IMR-90 (cell line): ENCODE results near the gene OXLD1. TPM values are rescaled to one million over a fixed set of nuclear protein-coding genes. Genes with fewer than 3 reads are reported as not detected.

Experiments used
- ATAC-seq: fragments of 200-7000 bp; cut with Tn5 transposase; 2 replicates; pipeline ENCODE4 v1.9.1; 2020; ENCODE audit warnings: low read depth, mild to moderate bottlenecking, moderate library complexity
- BruUV-seq: library from RNA; stranded (reverse); fragments of 400-500 nt; replicated peaks from 2 replicates; lab custom pipeline; 2021; lab: Mats Ljungman, UMichigan
- CTCF ChIA-PET: fragments of 300-600 bp; formaldehyde crosslinking; extraction: SDS; loops from one replicate; lab custom pipeline; 2021; ENCODE audit warnings: antibody characterized with exemption; lab: Yijun Ruan, JAX
- POLR2A ChIA-PET: fragments of 300-600 bp; sonication (Branson Sonifier 250); formaldehyde crosslinking; loops from one replicate; lab custom pipeline; 2022; ENCODE audit warnings: antibody characterized with exemption; ENCODE audit not compliant: unreplicated experiment; lab: Charles Lee
- DNase-seq: peaks from one replicate; pipeline ENCODE4 v3.0.0; 2013
- H2AFZ ChIP-seq: replicated peaks from 2 replicates; pipeline ENCODE3; 2013; ENCODE audit warnings: low read length, mild to moderate bottlenecking; ENCODE audit not compliant: poor library complexity
- H2AK5ac ChIP-seq: 2 replicates; pipeline ENCODE4 v1.6.1; 2013; ENCODE audit warnings: low read depth, low read length, inconsistent platforms
- H2AK9ac ChIP-seq: replicated peaks from 2 replicates; pipeline ENCODE3; 2013; ENCODE audit warnings: mild to moderate bottlenecking, low read depth, low read length, moderate library complexity; ENCODE audit not compliant: poor library complexity
- H2BK120ac ChIP-seq: 2 replicates; pipeline ENCODE4 v1.6.1; 2013; ENCODE audit warnings: low read depth, low read length, inconsistent platforms
- H2BK15ac ChIP-seq: 3 replicates; pipeline ENCODE4 v1.6.1; 2013; ENCODE audit warnings: low read depth, low read length, inconsistent platforms
- H2BK20ac ChIP-seq: 2 replicates; pipeline ENCODE4 v1.6.1; 2013; ENCODE audit warnings: low read depth, mild to moderate bottlenecking, inconsistent platforms, low read length, moderate library complexity
- H2BK5ac ChIP-seq: 2 replicates; pipeline ENCODE4 v1.6.1; 2013; ENCODE audit warnings: mild to moderate bottlenecking, low read depth, low read length, inconsistent platforms; ENCODE audit not compliant: poor library complexity, severe bottlenecking
- H3K14ac ChIP-seq: replicated peaks from 2 replicates; pipeline ENCODE4 v1.6.1; 2013; ENCODE audit warnings: low read depth, low read length, inconsistent platforms
- H3K18ac ChIP-seq: 2 replicates; pipeline ENCODE4 v1.6.1; 2013; ENCODE audit warnings: low read depth, low read length, control low read depth
- H3K23ac ChIP-seq: 2 replicates; pipeline ENCODE4 v1.6.1; 2013; ENCODE audit warnings: low read depth, low read length, inconsistent platforms
- H3K27ac ChIP-seq: 2 replicates; pipeline ENCODE4 v1.5.1; 2013; ENCODE audit warnings: mild to moderate bottlenecking, control low read depth, low read length; ENCODE audit not compliant: insufficient read depth
- H3K27me3 ChIP-seq: 2 replicates; pipeline ENCODE4 v1.6.1; 2013; ENCODE audit warnings: low read length; ENCODE audit not compliant: control insufficient read depth, insufficient read depth
- H3K36me3 ChIP-seq: 2 replicates; pipeline ENCODE4 v1.6.1; 2013; ENCODE audit warnings: low read length, mixed read lengths; ENCODE audit not compliant: control insufficient read depth, insufficient read depth
- H3K4ac ChIP-seq: 2 replicates; pipeline ENCODE4 v1.6.1; 2013; ENCODE audit warnings: low read depth, low read length, inconsistent platforms
- H3K4me1 ChIP-seq: 2 replicates; pipeline ENCODE4 v1.6.1; 2013; ENCODE audit warnings: low read length, mixed read lengths; ENCODE audit not compliant: control insufficient read depth, insufficient read depth
- H3K4me2 ChIP-seq: 2 replicates; pipeline ENCODE4 v1.6.1; 2013; ENCODE audit warnings: low read depth, mild to moderate bottlenecking, control low read depth, low read length, moderate library complexity
- H3K4me3 ChIP-seq: 2 replicates; pipeline ENCODE4 v1.5.1; 2013; ENCODE audit warnings: low read depth, mild to moderate bottlenecking, control low read depth, low read length, moderate library complexity; ENCODE audit not compliant: insufficient read depth
- H3K56ac ChIP-seq: 2 replicates; pipeline ENCODE4 v1.6.1; 2013; ENCODE audit warnings: low read length, inconsistent platforms; ENCODE audit not compliant: insufficient read depth; ENCODE audit errors: extremely low read depth
- H3K79me1 ChIP-seq, 2 experiments: 2 replicates each; pipeline ENCODE4 v1.6.1; 2013; ENCODE audit warnings: low read length in 2 of 2, inconsistent platforms in 1 of 2, low read depth in 1 of 2
- H3K9ac ChIP-seq: 2 replicates; pipeline ENCODE4 v1.6.1; 2013; ENCODE audit warnings: low read depth, low read length, control low read depth
- H3K9me1 ChIP-seq: 2 replicates; pipeline ENCODE4 v1.6.1; 2013; ENCODE audit warnings: low read length, inconsistent platforms; ENCODE audit not compliant: insufficient read depth
- H3K9me3 ChIP-seq: 2 replicates; pipeline ENCODE4 v1.6.1; 2013; ENCODE audit warnings: low read length; ENCODE audit not compliant: control insufficient read depth, insufficient read depth
- H4K20me1 ChIP-seq: 2 replicates; pipeline ENCODE4 v1.6.1; 2013; ENCODE audit warnings: low read length, inconsistent platforms; ENCODE audit not compliant: insufficient read depth
- H4K5ac ChIP-seq: 2 replicates; pipeline ENCODE4 v1.6.1; 2013; ENCODE audit warnings: mild to moderate bottlenecking, low read depth, low read length, control low read depth
- H4K8ac ChIP-seq, 2 experiments: 2 replicates each; pipeline ENCODE4 v1.6.1; 2013; ENCODE audit warnings: low read depth in 2 of 2, low read length in 2 of 2, control low read depth in 1 of 2, inconsistent platforms in 1 of 2
- H4K91ac ChIP-seq: 2 replicates; pipeline ENCODE4 v1.6.1; 2013; ENCODE audit warnings: low read depth, low read length, inconsistent platforms; ENCODE audit not compliant: insufficient read depth
- ELK1 ChIP-seq: fragments of 150-350 bp; IDR thresholded peaks from 2 replicates; pipeline ENCODE4 v1.6.1; 2016; ENCODE audit warnings: low read depth, mild to moderate bottlenecking, low read length, moderate library complexity, borderline replicate concordance
- WGBS, 2 experiments: methylation state at CpG; one replicate each; pipeline versions ENCODE4 v1.1.5 to v1.1.7; 2013; ENCODE audit warnings: missing lambda C conversion rate in 2 of 2; ENCODE audit not compliant: insufficient read length in 1 of 2; ENCODE audit errors: extremely low coverage in 2 of 2; 5-methylcytosine and 5-hydroxymethylcytosine counted together
- dilution Hi-C: fragments of 300-500 bp; cut with HindIII; formaldehyde crosslinking; loops from one replicate; pipeline ENCODE4 v1.14.3; 2018; ENCODE audit warnings: low sequenced_read_pairs; ENCODE audit not compliant: unreplicated experiment
- in situ Hi-C: fragments of 300-500 bp; cut with MboI; formaldehyde crosslinking; loops from 3 replicates; pipeline ENCODE4 v1.14.3; 2019; ENCODE audit warnings: low sequenced_read_pairs, inconsistent platforms, mixed read lengths
- intact Hi-C: fragments of 100-400 bp; cut with micrococcal nuclease; formaldehyde crosslinking; loops from 2 replicates; pipeline ENCODE4 v1.10.0; 2022
- polyA plus RNA-seq, 3 experiments: library from polyadenylated mRNA; depleted of rRNA; stranded (reverse); fragments of >200 nt; gene quantifications; 2 replicates each; pipeline ENCODE4 v1.2.3, GENCODE V29; 2012; ENCODE audit warnings: low replicate concordance in 1 of 3
- total RNA-seq: library from RNA; depleted of rRNA; stranded (reverse); fragments of >200 nt; gene quantifications from 2 replicates; pipeline ENCODE4 v1.2.3, GENCODE V29; 2012

The OXLD1 gene
- total and polyA plus RNA-seq, 2 of the 4 experiments (the other 2 are of a cell fraction): 9.9 to 22.3 TPM

GRCh38 chr17:81680150-81680549 is 13.7 kb upstream of the OXLD1 start:
- Histone ChIP-seq H3K9me1 (peaks cover 6% of the 10 kb centered on the region; the same call in 1 of the 2 replicates), H3K4me2 (no peak overlapping the region), H4K8ac (no peak overlapping the region), H2BK20ac (no peak overlapping the region), H4K20me1 (peaks cover 13% of the 10 kb centered on the region), H3K23ac (no peak overlapping the region), H2AK5ac (no peak overlapping the region), H3K36me3 (peaks cover 6% of the 10 kb centered on the region), H4K5ac (no peak overlapping the region), H3K9ac (no peak overlapping the region), H2BK15ac (no peak overlapping the region), H3K27ac (no peak overlapping the region), H2BK5ac (no peak overlapping the region), H3K4me1 (peaks cover 5% of the 10 kb centered on the region), H2AFZ (no peak overlapping the region), H3K14ac (no peak overlapping the region), H2BK120ac (no peak overlapping the region), H3K56ac (no peak overlapping the region), H3K18ac (no peak overlapping the region), H4K91ac (no peak overlapping the region), H3K4me3 (no peak overlapping the region), H2AK9ac (no peak overlapping the region), H3K27me3 (no peaks in the 10 kb centered on the region), H3K79me1 (peaks cover 26 to 71% of the 10 kb centered on the region in 2 experiments; a peak in 3 of 4 replicates), H3K9me3 (no peaks in the 10 kb centered on the region), H3K4ac (no peak overlapping the region)
- no peak for DNase-seq
- 85% methylated on average over 6 of the region's 11 CpGs; no CpG with 5 or more reads in 1 of the 2 experiments for whole genome bisulfite sequencing, 2 experiments
- dilution Hi-C loops: no loop called here
- POLR2A ChIA-PET: no interaction called here
- no TSS peak for BruUV-seq
- ATAC-seq: no peak
- intact Hi-C loops: no loop called here
- CTCF ChIA-PET: no interaction called here
- in situ Hi-C loops: no loop called here
- TF ChIP-seq ELK1: no peak
